NCI-H524 (cell line): ENCODE measurements around the gene ORC2.

Source experiments
- DNase-seq, 2 experiments: peaks; one replicate each; lab custom pipeline; 2025; lab: John Stamatoyannopoulos, UW

The ORC2 gene

DNA sequence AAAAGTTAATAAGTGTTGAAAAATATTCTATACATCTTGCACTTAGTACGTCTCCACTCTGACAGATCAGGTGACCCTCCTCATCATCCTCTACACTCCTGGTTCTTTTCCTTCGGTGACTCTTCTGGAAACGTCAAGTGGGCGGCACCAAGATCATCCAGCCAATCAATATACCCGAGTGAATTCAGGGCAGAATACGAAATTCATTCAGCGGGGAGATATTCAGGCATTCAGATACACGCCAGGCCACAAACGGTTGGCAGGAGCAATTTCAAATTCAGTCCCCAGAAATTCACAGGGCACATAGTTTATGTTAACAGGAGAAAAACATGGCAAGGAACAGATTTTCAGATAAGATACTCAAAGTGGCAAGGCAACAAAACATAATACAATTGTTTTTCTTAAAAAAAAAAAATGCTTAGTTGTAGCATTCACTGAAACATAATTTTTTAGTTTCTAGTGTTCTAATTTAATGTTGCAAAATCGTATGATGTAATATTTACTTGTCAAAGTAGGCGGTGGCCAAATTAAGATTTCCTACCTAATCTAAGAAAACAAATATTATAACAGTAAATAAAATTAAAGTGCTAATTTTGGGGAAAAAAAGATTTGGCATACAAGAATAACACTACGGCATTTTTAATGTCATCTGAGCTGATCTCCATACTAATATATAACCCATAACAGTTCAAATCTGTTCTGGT is 103.2 kb downstream of the ORC2 start:
- DNase-seq = no peak
